ENCODE measurements around the gene HIGD1A.

GRCh38 chr3:42753757-42754156 is 50.5 kb downstream of the HIGD1A start:
- TF ChIP-seq, protein P1, sequence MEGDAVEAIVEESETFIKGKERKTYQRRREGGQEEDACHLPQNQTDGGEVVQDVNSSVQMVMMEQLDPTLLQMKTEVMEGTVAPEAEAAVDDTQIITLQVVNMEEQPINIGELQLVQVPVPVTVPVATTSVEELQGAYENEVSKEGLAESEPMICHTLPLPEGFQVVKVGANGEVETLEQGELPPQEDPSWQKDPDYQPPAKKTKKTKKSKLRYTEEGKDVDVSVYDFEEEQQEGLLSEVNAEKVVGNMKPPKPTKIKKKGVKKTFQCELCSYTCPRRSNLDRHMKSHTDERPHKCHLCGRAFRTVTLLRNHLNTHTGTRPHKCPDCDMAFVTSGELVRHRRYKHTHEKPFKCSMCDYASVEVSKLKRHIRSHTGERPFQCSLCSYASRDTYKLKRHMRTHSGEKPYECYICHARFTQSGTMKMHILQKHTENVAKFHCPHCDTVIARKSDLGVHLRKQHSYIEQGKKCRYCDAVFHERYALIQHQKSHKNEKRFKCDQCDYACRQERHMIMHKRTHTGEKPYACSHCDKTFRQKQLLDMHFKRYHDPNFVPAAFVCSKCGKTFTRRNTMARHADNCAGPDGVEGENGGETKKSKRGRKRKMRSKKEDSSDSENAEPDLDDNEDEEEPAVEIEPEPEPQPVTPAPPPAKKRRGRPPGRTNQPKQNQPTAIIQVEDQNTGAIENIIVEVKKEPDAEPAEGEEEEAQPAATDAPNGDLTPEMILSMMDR (IDR thresholded peaks at IDR 0.05; ENCODE audit: low read length), result no peak
- TF ChIP-seq EZH2 (IDR thresholded peaks at IDR 0.05; ENCODE audit: borderline replicate concordance, low read length), result no peak

Data from OCI-LY1 (cell line).